Hippocampal formation (tissue), 2 donors: ENCODE measurements around the gene COMTD1.
A peak's percentile ranks its signal among the peaks of the same experiment; 100 is the strongest.
"Not testable (repeated sequence)": the region's sequence is repeated elsewhere in the genome, so short reads cannot be mapped to it uniquely, and the experiment has no call there.

Source experiments
- DNase-seq, 2 donors: peaks; one replicate each; lab custom pipeline; 2025; lab: John Stamatoyannopoulos, UW

COMTD1 gene

GRCh38 chr10:75223507-75223906 is 12.2 kb downstream of the COMTD1 start:
- DNase-seq: no peak

GRCh38 chr10:75221492-75221891 is 14.3 kb downstream of the COMTD1 start:
- DNase-seq: not testable (repeated sequence)

GRCh38 chr10:75220274-75220673 is 15.5 kb downstream of the COMTD1 start:
- no peak for DNase-seq

GRCh38 chr10:75212343-75212742 is 23.4 kb downstream of the COMTD1 start:
- no peak for DNase-seq

GRCh38 chr10:75211007-75211691 is 24.6 kb downstream of the COMTD1 start:
- no peak for DNase-seq

- peak; percentile 83 to 94 for DNase-seq
Observed at GRCh38 chr10:75210282-75211006, 25.3 kb downstream of the COMTD1 start, which contains the start of gene VDAC2. TSS of gene VDAC2 (plus strand) at chr10:75210796. CDS start at chr10:75211159, 363 bp downstream.

GRCh38 chr10:75209921-75210281 is 25.9 kb downstream of the COMTD1 start:
- DNase-seq: peak; percentile 55

GRCh38 chr10:75209086-75209920 is 26.5 kb downstream of the COMTD1 start:
- no peak for DNase-seq

- no peak for DNase-seq
Observed at GRCh38 chr10:75208181-75208580, 27.6 kb downstream of the COMTD1 start.

GRCh38 chr10:75207857-75208144 is 28.0 kb downstream of the COMTD1 start:
- DNase-seq: no peak

GRCh38 chr10:75207079-75207856 is 28.5 kb downstream of the COMTD1 start:
- DNase-seq: no peak

GRCh38 chr10:75206638-75207037 is 29.1 kb downstream of the COMTD1 start:
- not testable (repeated sequence) for DNase-seq

- no peak for DNase-seq
Observed at GRCh38 chr10:75205908-75206307, 29.8 kb downstream of the COMTD1 start.

- no peak for DNase-seq
Observed at GRCh38 chr10:75203724-75204123, 32.0 kb downstream of the COMTD1 start.

- not testable (repeated sequence) for DNase-seq
Observed at GRCh38 chr10:75203046-75203620, 32.6 kb downstream of the COMTD1 start.

GRCh38 chr10:75202321-75203045 is 33.3 kb downstream of the COMTD1 start:
- DNase-seq: no peak

GRCh38 chr10:75201793-75202307 is 33.9 kb downstream of the COMTD1 start:
- no peak for DNase-seq

GRCh38 chr10:75199949-75200348 is 35.8 kb downstream of the COMTD1 start:
- not testable (repeated sequence) for DNase-seq

- DNase-seq: peak in 1 of 2 donors; percentile 21
Observed at GRCh38 chr10:75197906-75198305, 37.9 kb downstream of the COMTD1 start.

- no peak for DNase-seq
Observed at GRCh38 chr10:75197066-75197465, 38.7 kb downstream of the COMTD1 start.
